ENCODE data around the gene LYRM4.
"Not testable (repeated sequence)": the region's sequence is repeated elsewhere in the genome, so short reads cannot be mapped to it uniquely, and the experiment has no call there.

The LYRM4 gene

DNA sequence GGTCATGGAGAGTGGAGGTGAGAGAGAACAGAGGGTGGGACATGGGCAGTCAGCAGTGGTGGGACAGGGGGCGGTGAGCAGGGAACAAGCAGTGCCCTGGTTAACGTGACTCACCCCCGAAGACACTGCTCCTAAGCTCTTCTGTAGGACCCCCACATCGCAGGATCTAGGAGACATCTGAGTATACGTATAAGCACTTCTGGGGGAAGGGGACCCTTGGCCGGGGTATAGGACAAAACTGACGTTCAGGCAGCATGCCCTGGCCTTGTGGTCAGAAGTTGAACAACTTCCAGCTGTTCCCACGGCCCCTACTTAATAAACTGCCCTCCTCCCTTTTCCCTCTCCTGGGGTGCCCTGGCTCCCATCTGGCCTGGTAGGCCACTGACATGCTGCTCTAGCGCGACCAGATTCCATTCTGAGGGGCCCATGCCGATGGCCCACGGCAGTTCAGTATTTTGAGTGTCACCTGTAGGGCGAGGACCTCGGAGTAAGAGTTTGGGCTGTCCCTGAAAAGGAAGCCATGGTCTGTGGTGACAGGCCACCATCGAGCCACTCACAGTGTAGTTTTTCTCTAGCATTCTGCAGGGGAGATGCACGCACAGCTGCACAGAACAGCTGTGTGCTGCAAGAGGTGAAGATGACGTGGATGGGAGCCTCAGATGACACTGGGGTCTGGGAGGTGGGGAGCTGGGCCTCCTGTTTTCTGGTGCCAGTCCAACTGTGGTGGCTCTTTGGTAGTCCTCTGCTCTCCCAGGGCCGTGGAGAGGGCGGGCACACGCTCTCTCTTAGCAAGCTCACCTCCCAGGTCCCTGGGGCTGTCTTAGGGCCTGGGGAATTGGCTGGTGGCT is 137.2 kb downstream of the LYRM4 start:
- Histone ChIP-seq H3K4me2 (ENCODE audit: low read length) (no peak overlapping the region), H3K4me1 (no peaks in the 10 kb centered on the region), H3K79me2 (peaks cover 9% of the 10 kb centered on the region), H3K9ac (no peak overlapping the region), H3K27me3 (ENCODE audit: control insufficient read depth, insufficient read depth, low read length) (no peaks in the 10 kb centered on the region), H3K9me3 (ENCODE audit: control insufficient read depth, low read length) (no peaks in the 10 kb centered on the region), H3K4me3 (ENCODE audit: low read depth, low read length) (no peak overlapping the region), H2AFZ (no peak overlapping the region), H3K27ac (no peak overlapping the region), H3K36me3 (ENCODE audit: control insufficient read depth, insufficient read depth, low read length) (no peaks in the 10 kb centered on the region)
- no peak for TF ChIP-seq CTCF (IDR thresholded peaks at IDR 0.05)

DNA sequence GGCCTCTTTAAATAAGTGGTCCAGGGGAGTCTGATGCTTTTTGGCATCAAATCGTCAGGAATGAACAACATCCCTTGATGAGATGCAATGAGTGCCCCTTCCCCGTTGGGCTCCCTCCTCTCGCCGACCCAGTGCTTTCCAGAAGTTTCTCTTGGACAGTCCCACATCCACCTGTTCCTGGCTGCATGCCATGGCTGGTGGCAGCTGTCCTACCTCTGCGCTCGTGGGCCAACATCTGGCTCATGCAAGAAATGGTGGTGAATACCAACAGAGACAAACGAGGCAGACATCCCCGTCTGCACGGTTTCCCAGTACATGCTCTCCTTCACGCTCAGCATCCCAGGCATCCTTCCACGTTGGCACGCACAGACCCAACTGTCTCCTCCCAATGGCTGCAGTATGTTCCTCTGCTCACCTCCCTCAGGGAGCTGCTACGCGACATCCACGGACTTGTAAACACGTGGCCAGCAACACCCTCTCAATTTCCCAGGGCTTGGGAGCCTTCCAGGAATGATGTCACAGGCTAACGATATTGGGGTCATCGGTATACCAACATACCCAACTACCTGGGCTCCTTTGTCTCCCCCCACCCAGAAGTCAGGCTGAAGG is 138.1 kb downstream of the LYRM4 start:
- Histone ChIP-seq H3K4me2 (ENCODE audit: low read length) (no peak overlapping the region), H3K9me3 (ENCODE audit: control insufficient read depth, low read length) (no peaks in the 10 kb centered on the region), H3K4me1 (no peaks in the 10 kb centered on the region), H3K4me3 (ENCODE audit: low read depth, low read length) (no peak overlapping the region), H3K9ac (no peak overlapping the region), H3K36me3 (ENCODE audit: control insufficient read depth, insufficient read depth, low read length) (no peaks in the 10 kb centered on the region), H2AFZ (no peak overlapping the region), H3K27ac (no peak overlapping the region), H3K79me2 (peaks cover 9% of the 10 kb centered on the region), H3K27me3 (ENCODE audit: control insufficient read depth, insufficient read depth, low read length) (no peaks in the 10 kb centered on the region)
- TF ChIP-seq CTCF (IDR thresholded peaks at IDR 0.05): no peak

- no peak overlapping the region for H3K4me3 ChIP-seq (ENCODE audit: low read depth, low read length)
- no peak overlapping the region for H3K27ac ChIP-seq
- no peaks in the 10 kb centered on the region for H3K4me1 ChIP-seq
- H3K79me2 ChIP-seq: peaks cover 9% of the 10 kb centered on the region
- no peaks in the 10 kb centered on the region for H3K27me3 ChIP-seq (ENCODE audit: control insufficient read depth, insufficient read depth, low read length)
- H2AFZ ChIP-seq: no peak overlapping the region
- no peaks in the 10 kb centered on the region for H3K9me3 ChIP-seq (ENCODE audit: control insufficient read depth, low read length)
- H3K36me3 ChIP-seq (ENCODE audit: control insufficient read depth, insufficient read depth, low read length): no peaks in the 10 kb centered on the region
- no peak for TF ChIP-seq CTCF (IDR thresholded peaks at IDR 0.05)
- H3K9ac ChIP-seq: no peak overlapping the region
- H3K4me2 ChIP-seq (ENCODE audit: low read length): no peak overlapping the region
These were observed 138.8 kb downstream of the LYRM4 start for GRCh38 chr6:5121956-5122355.

DNA sequence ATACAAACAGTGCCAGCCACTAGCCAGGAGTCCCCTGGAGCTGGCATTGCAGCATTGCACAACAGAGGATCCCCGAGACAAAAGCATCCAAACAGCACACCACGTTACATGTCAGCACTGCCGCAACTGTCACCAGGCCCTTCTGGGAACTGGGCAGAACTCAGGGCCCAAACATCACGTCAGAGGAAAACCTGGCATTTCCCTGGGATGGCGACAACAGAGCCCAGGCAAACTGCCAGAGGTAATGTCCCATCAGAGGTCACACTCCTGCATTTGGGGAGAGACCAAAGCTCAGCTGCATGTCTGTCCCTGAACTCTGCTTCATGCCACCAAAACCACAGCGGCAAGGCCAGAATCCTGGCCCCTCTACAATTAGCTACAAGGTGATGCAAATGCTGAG is 139.3 kb downstream of the LYRM4 start:
- Histone ChIP-seq H3K36me3 (ENCODE audit: control insufficient read depth, insufficient read depth, low read length) (no peaks in the 10 kb centered on the region), H3K4me3 (ENCODE audit: low read depth, low read length) (no peak overlapping the region), H3K79me2 (peaks cover 9% of the 10 kb centered on the region), H3K27me3 (ENCODE audit: control insufficient read depth, insufficient read depth, low read length) (no peaks in the 10 kb centered on the region), H2AFZ (no peak overlapping the region), H3K4me1 (no peaks in the 10 kb centered on the region), H3K9ac (no peak overlapping the region), H3K4me2 (ENCODE audit: low read length) (no peak overlapping the region), H3K9me3 (ENCODE audit: control insufficient read depth, low read length) (no peaks in the 10 kb centered on the region), H3K27ac (no peak overlapping the region)
- no peak for TF ChIP-seq CTCF (IDR thresholded peaks at IDR 0.05)

DNA sequence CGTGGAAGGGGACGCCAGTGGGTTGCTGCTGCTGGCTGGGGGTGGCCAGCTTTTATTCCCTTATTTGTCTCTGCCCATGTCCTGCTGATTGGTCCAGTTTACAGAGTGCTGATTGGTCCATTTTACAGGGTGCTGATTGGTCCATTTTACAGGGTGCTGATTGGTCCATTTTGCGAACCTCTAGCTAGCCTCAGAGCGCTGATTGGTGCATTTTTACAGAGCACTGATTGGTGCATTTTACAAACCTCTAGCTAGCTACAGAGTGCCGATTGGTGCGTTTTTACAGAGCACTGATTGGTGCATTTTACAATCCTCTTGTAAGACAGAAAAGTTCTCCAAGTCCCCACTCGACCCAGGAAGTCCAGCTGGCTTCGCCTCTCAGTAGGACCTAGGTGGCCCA is 140.2 kb downstream of the LYRM4 start:
- not testable (repeated sequence) for H3K9me3 ChIP-seq (ENCODE audit: control insufficient read depth, low read length); H2AFZ ChIP-seq; H3K79me2 ChIP-seq; H3K4me3 ChIP-seq (ENCODE audit: low read depth, low read length); H3K9ac ChIP-seq; H3K27me3 ChIP-seq (ENCODE audit: control insufficient read depth, insufficient read depth, low read length); H3K27ac ChIP-seq; H3K4me2 ChIP-seq (ENCODE audit: low read length); H3K36me3 ChIP-seq (ENCODE audit: control insufficient read depth, insufficient read depth, low read length); H3K4me1 ChIP-seq
